Measurements from ENCODE around the gene MICU1.
"Not testable (repeated sequence)": the region's sequence is repeated elsewhere in the genome, so short reads cannot be mapped to it uniquely, and the experiment has no call there.

Gene MICU1

DNA sequence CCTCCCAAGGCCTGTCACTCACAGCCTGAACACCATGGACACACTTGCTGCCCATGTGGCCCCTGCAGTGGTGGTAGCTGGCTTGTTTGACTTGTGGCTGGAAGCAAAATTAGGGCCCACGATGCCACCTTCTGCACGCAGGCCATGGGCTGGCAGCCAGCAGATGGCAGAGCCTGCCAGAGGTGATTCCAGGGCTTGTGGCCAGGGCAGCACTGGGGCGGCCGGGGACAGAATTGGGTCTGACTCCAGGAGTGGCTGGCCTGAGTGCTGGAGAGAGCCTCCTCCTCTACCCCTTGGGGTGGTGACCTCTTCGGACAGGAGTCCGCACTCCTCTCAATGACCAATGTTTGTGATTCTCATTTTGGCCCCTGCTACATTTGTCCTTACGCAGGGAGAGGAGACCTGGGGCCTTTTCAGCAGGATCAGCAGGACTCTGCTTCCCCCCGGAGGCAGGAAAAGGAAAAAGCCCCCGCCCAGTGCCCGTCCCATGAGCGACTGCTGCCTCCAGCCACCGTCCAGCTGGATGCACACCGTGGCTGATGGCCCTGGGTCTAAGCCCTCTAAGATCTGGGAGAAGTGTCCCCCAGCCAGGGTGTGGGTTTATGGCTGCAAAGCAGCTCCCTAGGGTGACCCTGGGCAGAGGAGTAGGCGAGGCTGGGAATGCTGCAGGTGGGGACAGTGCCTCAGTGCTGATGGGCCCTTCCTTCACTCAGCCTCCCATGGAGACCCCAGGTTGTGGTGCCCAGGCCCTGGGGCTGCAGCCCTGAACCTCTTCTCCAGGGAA lies 297.6 kb downstream of the MICU1 start:
- no peak for DNase-seq (ENCODE audit: low read depth in 2 of 2)

DNA sequence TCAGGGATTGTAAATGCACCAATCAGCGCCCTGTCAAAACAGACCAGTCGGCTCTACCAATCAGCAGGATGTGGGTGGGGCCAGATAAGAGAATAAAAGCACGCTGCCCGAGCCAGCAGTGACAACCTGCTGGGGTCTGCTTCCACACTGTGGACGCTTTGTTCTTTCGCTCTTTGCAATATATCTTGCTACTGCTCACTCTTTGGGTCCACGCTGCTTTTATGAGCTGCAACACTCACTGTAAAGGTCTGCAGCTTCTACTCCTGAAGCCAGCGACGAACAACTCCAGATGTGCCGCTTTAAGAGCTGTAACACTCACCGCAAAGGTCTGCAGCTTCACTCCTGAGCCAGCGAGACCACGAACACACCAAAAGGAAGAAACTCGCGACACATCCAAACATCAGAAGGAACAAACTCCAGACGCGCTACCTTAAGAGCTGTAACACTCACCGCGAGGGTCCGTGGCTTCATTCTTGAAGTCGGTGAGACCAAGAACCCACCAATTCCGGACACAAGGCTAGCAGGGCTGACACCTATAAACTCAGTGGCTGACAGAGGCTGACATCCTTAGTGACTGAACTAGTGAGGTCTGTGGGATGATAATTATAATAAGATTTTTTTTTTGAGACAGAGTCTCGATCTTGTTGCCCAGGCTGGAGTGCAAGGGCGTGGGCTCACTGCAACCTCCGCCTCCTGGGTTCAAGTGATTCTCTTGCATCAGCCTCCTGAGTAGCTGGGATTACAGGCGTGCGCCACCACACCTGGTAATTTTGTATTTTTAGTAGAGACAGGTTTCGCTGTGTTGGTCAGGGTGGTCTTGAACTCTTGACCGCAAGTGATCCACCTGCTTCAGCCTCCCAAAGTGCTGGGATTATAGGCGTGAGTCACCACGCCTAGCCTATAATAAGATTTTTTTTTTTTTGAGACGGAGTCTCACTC lies 298.9 kb downstream of the MICU1 start:
- DNase-seq (ENCODE audit: low read depth in 2 of 2), result not testable (repeated sequence)

DNA sequence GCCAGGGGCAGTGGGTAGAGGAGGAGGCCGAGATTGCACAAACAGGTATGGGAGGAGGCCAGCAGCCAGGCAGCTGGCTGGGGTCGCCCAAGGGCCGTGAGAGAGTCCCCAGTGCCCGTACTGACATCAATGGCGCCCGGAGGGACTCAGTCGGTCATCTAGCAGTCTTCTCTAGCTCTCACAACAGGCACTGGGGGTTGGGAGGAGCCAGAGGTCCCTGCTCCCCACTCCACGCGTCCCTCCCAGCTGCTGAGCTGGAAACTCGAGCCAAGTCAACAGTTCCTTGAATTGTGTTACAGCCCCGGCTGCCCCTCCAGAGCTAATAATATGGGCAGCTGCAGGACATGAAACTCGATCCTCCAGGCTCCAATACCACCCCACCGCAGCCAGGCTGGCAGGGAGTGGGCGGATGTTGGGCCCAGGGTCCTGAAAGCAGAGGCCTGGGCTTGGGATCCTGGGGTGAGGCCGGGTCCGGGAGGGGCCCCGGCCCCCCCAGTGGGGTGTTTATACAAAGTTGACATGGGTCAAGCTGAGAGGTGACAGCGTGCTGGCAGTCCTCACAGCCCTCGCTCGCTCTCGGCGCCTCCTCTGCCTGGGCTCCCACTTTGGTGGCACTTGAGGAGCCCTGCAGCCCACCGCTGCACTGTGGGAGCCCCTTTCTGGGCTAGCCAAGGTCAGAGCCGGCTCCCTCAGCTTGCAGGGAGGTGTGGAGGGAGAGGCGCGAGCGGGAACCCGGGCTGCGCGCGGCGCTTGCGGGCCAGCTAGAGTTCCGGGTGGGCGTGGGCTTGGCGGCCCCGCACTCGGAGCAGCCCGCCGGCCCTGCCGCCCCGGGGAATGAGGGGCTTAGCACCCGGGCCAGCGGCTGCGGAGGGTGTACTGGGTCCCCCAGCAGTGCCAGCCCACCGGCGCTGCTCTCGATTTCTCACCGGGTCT lies 300.4 kb downstream of the MICU1 start:
- not testable (repeated sequence) for DNase-seq (ENCODE audit: low read depth in 2 of 2)

DNA sequence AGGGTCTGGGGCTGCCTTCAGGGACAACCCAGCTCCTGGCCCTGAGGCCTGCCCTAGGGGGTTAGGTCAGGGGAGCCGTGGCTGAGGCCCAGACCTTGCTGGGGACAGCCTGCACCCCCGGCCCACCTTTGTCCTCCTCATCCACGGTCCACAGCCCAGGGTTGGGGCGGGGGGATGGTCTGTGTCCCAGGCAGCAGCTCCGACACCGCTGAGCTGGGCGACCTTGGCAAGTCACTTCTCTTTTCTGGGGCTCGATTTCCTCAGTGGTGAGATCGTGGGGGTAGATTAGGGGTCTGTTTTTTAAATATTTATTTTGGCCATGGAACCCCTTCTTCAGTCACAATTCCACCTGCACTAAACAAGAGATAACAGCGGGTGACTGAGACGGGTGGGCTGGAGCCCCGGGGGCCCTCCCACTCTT lies 302.1 kb downstream of the MICU1 start:
- no peak for DNase-seq (ENCODE audit: low read depth in 2 of 2)

DNA sequence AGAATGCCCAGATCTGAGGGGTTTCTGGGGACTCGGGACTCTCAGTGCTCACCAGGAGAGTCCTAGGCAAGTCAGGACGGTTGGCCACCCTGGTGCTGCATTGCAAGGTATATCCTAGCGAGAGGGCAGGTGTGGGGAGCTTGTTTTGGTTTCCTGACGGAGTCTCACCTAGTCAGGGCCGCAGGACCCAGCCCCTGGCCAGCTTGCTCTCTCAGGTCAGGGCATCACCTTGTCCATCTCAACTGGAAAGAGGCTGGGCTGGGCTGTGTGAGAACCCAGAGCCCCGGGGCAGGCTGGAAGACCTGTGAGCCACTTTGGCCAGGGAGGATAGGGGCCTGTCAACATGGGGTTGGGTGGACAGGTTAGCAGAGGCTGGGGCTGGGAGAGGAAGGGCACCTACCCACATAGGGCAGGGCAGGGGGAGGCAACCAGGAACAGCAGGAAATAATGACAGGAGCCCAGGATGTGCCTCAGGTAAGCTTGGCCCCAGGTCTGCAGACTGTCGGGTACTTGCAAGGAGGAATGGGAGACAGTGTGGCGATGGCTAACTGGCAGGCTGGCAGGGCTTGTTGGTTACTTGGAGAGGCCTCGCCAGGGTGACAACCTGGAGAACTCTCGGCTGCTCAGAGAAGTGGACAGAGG lies 302.6 kb downstream of the MICU1 start:
- no peak for DNase-seq (ENCODE audit: low read depth in 2 of 2)

DNA sequence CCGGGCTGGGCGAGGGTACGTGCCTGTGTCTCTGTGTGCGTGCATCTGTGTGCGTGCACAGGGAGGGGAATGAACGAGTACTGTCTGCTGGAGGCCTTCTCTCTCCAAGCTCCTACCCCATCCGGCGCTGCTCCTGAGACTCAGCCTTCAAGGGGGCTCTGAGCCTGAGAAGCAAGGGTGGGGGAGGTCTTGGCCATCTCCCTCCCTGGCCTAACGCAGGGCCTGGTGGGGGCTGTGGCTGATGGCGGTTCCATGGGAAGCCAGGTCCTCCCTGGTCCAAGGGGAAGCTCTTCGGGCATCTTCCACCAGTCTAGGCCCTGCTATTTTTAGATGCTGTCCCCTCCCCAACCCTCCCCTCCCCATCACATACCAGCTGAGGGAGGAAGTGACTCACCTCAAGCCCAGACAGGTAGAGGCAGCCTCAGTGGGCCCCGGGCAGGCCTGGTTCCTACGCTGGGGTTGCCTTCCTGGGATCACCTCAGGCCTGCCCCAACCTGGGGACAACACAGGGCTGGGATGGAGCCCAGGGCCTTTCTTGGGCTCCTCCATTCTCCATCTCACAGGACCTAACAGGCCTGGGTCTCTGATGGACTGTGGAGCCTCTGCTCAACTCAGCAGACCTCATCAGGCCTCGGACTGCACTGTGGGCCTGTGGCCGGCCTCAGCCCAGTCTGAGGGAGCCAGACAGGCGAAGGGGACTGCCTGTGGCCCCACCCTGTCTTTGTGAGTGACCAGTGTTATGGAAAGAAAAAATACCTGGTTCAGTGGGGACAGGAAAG lies 303.4 kb downstream of the MICU1 start:
- no peak for DNase-seq (ENCODE audit: low read depth in 2 of 2)

DNA sequence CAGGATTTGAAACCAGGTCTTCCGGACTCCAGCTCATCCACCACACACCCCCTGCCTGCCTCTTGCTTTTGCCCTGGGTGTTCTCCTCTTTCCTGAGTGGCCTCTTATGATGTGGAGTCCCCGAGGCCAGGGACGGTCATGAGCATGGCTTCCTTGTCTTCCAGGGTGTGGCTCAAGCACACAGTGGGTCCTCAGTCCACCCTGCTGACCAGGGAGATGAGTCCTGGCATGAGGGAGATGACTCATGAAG lies 303.9 kb downstream of the MICU1 start:
- DNase-seq (ENCODE audit: low read depth in 2 of 2), result no peak

DNA sequence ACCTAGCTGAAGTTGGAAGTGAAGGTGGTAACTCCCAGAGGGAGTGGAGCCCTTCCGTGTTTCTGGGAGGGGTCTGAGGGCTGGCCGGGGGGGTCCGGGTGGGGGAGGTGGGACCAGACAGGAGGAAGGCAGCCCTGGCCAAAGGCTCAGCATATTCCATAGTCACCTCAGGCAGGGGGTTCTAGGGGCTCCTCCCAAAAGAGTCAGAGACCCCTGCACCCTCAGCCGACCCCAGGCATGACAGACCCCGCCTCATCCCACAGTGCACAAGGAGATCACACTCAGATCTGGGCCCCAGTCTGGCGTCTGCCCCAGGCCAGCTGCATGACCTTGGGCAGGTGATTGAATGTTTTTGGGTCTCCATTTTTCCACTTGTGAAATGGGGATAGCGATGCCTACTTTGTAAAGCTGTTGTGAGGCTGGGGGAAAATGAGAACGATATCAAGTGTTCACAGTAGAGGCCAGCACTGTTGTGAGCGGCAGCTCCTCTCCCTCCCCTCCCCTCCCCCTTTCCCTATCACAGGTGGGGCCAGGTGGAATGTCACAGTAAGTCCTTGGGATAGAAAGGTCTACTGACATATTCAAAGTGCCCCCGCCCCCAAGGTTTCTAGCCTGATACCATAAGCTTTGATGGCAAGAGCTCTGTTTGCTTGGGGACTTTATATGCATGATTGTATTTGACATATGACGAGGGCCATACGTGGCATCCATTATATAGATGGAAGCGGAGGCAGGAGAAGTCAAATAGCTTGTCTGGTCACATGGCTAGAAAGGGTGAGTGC lies 304.4 kb downstream of the MICU1 start:
- DNase-seq (ENCODE audit: low read depth in 2 of 2), result no peak

DNA sequence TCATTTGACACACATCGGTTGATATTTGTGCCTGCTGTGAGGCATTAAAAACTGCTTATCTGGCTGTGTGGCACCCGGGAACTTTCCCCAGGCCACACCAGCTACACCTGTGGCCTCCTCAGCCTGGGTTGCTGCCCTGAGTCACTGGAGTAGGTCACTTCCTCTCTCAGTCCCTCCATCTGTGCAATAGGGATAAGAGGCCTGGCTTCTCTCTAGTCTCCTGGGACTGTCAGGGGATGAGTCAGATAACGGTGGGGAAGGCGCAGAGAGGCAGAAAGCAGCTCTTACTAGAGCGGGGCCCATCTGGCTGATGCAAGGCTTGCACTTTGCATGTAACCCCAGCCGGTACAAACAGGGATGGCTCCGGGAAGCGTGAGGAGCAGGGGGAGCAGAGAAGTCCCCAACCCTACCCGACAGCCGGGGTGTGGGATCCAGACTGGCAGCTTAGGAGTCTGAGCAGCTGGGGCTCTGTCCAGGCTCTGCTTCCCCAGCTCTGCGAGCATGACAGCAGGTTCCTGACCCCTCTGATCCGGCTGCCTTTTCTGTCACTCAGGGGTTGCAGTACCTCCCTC lies 305.1 kb downstream of the MICU1 start:
- DNase-seq (ENCODE audit: low read depth in 2 of 2), result no peak

DNA sequence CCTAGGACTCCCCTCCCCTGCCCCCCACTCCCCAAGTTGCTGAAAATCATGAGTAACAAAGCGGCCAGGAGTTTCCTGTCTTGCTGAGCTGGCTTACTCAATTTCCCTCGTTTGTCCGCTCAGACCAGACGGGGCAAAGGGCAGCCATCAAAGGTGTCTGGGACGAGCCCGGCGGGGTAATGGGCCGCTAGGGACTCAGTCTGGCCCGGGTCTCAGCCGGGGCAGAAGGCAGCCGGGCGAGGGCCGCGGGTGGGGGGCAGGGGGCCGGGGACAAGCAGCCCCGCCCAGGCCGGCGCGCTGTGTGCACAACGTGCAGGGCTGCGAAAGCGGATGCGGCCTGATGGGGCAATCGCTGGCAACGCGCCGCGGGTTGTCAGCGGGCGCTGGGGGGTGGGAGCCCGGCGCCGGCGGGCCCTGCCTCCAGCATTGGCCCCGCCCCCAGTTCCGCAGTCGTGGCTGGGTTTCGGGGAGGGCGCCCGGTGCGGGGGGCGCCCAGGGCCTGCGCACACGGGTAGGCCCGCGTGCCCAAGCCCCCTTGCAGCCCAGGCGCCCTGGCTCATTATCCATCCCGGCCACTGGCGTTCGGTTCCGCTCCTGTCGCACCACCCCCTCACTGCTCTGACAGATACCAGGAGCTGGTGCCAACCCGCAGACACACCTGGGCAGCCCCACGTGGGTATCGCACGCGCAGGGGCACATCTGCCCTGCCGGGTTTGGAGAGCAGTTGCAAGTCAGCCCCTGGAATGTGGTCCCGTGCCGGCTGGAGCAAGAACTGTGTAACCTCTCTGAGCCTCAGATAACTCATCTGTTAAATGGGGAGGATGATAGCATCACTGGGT lies 306.2 kb downstream of the MICU1 start:
- DNase-seq (ENCODE audit: low read depth in 2 of 2), result peak; percentile 73 to 79

DNA sequence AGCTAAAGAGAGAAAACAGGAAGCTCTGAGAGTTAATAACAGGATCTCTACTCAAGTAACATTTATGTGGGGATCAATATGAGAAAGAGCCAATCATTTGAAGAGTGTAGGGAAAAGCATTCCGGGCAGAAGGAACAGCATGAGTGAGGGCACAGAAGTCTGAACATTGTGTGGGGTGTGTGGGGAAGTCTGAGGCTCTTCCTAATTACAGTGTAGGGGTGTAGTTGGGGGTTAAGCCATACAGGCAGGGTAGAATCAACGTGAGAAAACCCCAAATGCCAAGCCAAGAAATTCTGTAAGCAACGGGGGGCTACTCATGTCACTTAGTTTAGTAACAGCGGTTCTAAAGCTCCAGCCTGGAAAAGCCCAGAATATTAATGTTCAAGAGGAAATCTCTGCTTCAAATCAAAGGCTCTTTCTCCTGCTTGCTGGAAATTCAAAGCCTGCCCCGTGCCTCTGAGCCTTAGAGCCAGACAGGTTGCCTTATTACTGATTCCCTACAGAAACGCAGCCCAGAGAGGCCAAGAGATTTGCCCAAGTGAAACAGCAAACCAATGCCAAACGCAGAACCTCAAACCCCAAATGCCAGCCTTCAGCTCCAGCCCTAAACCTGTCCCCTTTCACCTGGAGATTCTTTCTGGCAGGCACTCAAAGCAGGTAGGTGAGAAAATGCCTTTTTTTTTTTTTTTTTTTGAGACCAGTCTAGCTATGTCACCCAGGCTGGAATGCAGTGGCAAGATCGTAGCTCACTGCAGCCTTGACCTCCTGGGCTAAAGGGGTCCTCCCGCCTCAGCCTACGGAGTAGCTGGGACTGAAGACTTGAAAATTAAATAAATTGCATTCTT lies 307.2 kb downstream of the MICU1 start:
- DNase-seq (ENCODE audit: low read depth in 2 of 2), result no peak

Data from activated CD8-positive, alpha-beta memory T cell treated with anti-CD3 and anti-CD28 coated beads for 4 hours (primary cell).